NCI-H446 (cell line): ENCODE measurements around the gene OGFOD2.

Experiments
- DNase-seq, 2 experiments: peaks; one replicate each; lab custom pipeline; 2025; lab: John Stamatoyannopoulos, UW

OGFOD2 gene

DNA sequence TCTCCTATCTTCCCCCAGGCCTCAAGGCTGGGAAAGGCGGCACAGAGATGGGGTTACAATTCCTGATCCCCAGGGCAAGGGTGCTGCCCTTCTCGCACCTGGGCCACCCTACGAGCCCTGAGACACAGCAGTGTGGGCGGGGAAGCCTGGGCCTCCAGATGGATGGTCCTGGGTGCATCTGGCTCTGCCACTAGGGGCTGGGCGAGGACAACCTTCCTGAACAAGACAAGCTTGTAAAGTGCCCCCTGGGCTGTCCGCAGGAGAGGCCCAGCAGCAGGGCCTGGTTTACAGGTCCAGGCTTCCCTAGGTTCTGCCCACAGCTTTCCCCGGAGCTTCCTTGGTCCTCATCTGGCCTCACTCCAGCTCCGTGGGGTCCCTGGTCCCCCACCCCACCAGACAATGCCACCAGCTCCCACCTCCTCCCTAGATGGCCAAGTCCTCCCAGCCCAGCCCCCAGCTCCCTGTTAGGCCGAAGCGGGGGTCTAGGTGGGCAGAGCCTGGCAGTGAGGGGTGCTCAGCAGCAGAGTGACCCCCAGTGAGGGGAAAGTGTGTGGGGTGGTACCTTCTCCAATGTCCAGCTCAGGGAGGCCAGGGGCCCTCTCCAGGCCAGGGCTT is 14.3 kb downstream of the OGFOD2 start:
- no peak for DNase-seq

GRCh38 chr12:122989874-122990419 is 14.9 kb downstream of the OGFOD2 start:
- no peak for DNase-seq

- no peak for DNase-seq
Measured at GRCh38 chr12:122990561-122990960, 15.5 kb downstream of the OGFOD2 start.

DNA sequence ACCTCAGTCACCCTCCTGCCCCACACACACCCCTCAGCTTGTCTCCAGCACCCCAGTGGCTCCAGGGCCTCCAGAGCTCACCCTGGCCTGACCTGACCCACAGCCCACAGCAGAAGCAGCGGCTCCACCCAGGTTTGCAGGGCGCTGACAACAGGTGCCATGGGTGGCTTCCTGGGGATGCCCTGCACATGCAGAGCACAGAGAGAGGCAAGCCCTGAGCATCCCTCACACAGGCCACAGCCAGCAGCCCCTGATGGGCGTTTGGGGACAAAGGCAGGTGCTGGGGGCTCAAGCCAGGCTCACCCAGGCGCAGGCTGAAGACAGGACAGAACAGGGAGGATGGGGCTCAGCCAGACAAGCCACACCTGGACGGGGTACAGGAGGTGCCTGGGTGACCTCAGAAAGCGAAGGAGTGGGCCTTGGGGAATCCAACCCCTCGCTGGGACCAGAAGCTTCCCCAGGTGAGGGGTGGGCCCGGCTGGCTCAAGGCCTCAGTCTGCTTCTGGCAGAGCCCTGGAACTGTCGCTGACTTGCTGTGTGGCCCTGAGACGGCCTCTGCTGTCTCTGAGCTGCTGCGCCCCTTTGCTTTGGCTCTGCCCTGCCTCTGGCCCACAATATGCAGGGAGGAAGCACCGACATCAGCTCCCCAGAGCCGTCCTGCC is 16.0 kb downstream of the OGFOD2 start:
- DNase-seq, result no peak

DNA sequence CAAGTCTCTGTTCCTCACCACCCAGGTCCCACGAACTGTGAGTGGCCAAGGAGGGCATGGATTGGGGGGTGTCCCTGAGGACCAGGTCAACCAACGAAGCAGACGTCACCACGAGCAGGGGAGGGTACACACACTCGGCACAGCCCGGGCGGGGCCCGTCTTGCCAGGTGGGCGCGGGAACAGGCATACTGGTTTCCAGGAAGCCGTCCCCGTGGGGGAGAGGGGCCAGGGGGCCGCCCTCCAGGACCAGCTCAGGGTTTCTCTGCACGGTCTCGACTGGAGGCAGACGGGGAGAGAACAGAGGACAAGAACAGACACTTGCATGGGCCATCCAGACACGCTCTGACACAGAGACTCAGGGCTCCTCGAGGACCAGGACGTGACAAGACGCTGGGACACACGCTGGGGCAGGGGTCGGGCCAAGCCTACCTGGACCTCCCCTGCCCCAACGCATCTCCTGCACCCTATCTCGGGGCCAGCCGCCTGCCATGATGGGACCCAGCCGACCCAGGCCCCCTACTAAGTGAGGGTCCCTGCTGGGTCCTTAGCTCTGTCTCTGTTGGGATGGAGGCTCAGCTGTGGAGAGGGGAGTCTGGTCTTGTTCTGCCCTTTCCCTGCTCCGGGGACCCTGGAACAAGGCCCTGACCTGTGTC is 16.7 kb downstream of the OGFOD2 start:
- DNase-seq, result no peak

DNA sequence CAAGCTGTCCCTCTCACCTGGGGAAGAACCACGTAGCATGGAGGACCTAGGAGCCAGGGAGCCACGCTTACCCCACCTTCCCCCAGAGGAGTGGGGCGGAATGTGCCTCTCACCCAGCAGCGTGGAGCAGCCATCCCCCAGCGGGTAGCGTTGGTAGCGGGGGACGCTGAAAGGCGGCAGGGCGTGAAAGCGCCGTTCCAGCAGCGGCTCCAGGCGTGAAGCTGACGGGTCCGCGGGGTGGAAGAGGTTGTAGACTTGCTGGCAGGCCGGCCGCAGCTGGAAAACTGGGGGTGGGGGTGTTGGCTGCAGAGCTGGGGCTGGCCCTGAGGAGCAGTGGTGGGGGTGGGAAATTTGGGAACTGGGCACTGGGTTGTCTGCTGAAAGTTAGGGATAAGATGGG is 17.3 kb downstream of the OGFOD2 start:
- DNase-seq, result no peak

DNA sequence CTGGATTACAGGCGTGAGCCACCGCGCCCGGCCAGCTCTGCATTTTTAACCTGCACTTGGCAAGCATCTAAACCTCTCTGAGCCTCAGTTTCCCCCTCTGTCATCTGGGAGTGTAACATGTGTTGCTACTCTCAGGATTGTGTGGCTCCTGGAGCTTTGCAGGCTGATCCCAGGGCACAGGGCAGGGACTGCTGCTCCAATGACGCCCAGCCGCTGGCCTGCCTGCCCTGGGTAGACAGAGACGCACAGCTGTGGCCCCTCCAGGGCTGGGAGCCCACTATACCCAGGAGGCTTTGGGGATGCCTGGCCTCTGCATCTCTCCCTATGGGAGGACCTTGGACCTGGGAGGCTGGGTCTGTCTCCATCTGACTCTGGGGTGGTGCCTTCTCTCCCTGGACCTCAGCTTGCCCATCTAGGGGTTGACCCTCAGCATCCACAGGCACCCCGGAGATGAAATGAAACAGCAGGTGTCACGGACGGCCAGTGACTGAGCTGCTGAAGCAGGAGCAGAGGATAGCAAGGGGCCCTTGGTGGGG is 19.2 kb downstream of the OGFOD2 start:
- no peak for DNase-seq

GRCh38 chr12:122994781-122995502 is 19.9 kb downstream of the OGFOD2 start:
- no peak for DNase-seq

DNA sequence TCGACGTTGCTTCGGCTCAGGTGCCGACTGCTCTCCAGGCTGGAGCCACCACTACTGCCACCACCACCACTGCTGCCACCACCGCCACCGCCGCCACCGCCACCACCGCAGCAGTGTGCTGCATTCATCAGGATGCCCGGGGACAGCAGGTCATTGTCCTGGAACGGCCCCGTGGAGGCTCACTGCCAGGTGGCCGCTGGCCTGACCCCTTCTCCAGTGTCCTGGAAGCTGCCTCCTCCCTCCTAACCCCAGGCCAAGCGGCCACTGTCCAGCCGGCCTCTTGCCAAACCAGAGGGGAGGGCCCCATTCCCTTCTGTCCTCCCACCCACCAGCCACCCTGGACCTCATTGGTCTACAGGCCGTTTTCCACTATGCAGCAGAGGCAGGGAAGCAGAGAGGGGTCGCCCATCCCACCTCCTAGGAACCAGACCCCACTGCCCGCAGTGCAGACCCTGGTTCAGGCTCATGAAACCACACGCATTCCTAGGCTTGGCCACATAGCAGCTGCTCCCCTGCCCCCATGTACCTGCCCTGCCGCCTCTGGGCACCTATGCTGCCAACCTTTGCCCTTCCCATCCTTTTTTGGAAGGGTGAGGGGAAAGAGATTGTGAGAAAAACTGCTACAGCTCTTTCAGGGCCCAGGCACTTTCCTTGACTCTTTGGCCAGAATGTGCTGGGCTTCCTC is 20.6 kb downstream of the OGFOD2 start:
- no peak for DNase-seq

GRCh38 chr12:122996188-122996601 is 21.2 kb downstream of the OGFOD2 start:
- no peak for DNase-seq

DNA sequence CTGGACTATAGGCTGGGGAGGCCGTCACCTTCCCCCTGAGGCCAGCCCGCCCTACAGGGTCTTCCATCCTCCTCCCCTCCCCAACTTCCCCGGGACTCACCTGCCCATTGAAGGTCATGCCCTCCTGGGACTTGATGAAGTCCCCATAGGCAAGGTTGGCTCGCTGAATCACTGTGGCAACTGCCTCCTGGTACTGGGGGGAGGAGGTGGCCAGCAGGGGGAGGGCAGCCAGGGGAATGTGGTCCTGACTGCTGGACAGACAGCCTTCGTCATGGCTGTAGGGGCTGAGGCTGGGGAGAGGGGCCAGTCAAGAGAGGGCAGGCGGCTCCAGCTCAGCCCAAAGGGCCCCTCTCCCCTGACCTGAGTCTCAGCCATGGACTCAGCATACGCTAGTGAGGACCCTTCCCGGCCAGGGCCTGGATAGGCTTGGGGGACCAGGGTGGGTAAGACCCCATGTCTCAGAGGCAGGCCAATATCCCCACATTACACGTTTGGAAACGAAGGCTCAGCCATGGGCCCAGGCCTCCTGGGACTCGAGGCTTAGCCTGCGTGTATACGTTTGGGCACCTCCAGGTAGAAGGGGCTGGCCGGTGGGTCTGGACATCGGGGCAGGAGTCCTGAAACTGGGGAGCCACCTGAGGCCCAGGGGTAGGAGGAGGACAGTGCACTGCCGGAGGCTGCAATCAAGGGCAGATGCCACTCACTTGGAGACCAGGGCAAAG is 21.7 kb downstream of the OGFOD2 start:
- no peak for DNase-seq

- no peak for DNase-seq
Measured at GRCh38 chr12:122997343-122998250, 22.6 kb downstream of the OGFOD2 start.

DNA sequence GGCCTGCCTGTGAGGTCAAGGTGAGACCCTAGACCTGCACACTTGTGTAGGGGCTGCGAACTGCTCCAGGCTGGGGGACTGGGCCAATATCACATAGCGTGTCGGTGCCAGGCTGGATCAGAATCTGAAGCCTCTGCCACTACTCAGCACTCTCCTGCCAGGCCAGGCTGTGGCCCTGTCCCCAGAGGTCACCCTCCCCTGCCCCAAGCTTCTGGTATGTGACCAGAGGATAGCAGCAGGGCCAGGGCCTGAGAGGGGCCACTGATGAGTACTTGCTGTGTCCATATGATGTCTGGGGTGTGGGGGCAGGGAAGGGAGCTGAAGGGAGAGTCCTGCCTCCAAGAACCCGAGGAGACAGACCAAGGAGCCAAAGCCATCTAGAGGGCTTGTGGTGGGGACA is 23.3 kb downstream of the OGFOD2 start:
- DNase-seq, result no peak

DNA sequence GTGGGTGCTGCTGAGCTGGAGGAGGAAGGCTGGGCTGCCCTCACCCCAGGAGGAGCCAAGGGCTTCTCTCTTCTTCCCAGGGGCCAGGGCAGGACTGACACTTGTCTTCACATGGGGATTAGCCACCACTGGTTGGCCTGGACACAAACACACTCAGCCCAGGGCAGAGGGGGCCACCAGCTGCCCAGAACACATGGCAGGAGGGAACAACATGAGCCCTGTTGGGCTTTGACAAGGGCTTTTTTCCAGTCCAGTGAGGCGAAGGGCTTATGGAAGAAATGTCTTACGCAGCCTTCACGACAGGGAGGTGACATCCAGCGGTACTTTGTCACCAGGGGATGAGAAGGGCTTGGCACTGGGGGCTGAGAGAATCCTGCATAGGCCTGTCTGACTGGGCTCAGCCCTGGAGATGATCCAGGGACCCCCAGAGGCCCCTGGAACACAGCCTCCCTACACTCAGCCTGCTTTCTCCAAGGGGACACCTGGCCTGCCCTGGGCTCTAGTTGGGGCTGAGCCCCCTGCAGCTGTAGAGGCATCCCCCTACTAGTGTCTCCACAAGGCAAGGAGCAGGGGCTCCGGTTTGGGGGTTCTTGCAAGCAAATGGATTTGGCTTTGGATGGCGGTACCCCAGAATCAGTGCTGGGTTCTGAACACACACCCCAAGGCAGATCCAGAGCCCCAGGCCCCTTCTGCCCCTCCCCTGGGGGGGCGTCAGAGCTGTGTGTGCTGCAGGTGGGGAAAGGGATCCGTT is 24.3 kb downstream of the OGFOD2 start:
- no peak for DNase-seq

DNA sequence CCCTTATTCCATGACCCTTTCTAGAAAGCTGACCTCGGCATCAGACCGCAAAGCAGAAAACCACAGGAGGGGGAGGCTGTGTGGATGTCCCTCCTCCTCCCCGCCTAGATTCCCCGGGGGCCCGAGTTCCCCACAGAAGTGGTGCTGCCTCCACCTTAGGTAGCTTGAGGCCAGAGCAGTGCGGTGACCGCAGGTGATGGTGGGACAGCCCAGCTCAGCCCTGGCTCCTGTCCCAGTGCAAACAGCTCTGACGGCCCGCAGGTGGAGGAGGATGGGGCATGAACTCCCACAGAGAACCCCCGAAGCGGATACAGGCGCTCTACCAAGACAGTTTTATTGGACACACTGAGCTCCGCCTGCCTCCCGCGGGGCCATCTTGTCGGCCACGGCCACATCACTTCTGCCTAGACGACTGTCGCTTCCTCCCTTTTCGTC is 25.0 kb downstream of the OGFOD2 start:
- no peak for DNase-seq

DNA sequence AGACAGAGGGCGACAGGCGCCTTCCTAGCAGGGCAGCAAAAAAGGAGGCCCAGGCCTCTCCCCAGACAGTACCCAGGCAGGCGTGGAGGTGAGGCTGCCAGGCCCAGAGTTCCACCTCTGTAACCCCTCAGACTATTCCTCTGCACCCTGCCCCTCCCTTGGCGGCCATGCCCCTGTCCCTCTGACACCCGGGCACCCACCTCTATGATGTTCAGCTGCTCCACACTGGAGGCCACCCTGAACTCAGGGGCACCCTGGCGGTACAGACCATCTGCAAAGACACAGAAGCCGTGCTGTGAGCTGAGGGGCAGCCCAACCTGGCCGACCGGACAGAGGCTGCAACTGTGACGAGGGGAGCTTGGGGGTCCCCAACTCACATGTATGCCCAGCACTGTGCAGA is 25.5 kb downstream of the OGFOD2 start:
- no peak for DNase-seq

- no peak for DNase-seq
Measured at GRCh38 chr12:123001464-123001863, 26.4 kb downstream of the OGFOD2 start.

DNA sequence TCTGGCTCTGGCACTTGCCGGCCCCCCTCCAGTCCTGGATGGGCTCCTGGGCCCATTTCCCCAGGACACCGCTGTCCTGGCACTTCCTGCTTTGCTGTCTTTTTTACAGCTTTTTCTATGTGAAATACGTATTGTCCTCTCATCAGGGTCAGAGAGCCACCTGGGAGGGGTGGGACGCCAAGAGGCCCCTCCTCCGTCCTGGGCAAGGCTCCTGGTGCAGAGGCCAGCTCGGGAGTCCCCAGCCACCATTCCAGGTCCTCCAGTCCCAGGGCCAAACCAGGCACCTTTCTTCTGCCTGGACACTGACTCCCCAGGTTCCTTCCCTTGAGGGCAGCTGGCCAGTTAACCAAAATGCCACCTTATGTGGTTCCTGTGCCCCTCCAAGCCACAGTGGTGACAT is 28.2 kb downstream of the OGFOD2 start:
- no peak for DNase-seq

GRCh38 chr12:123004287-123004686 is 29.2 kb downstream of the OGFOD2 start:
- DNase-seq, result no peak
